CD4-positive, alpha-beta T cell treated with Interferon alpha-2 for 1 hour (primary cell): ENCODE measurements around the gene SMU1.
A peak's percentile ranks its signal among the peaks of the same experiment; 100 is the strongest.

Source experiments
- DNase-seq, 2 donors: peaks; one replicate each; pipeline ENCODE4 v3.0.0-alpha.2; 2020 to 2022

SMU1 gene

DNA sequence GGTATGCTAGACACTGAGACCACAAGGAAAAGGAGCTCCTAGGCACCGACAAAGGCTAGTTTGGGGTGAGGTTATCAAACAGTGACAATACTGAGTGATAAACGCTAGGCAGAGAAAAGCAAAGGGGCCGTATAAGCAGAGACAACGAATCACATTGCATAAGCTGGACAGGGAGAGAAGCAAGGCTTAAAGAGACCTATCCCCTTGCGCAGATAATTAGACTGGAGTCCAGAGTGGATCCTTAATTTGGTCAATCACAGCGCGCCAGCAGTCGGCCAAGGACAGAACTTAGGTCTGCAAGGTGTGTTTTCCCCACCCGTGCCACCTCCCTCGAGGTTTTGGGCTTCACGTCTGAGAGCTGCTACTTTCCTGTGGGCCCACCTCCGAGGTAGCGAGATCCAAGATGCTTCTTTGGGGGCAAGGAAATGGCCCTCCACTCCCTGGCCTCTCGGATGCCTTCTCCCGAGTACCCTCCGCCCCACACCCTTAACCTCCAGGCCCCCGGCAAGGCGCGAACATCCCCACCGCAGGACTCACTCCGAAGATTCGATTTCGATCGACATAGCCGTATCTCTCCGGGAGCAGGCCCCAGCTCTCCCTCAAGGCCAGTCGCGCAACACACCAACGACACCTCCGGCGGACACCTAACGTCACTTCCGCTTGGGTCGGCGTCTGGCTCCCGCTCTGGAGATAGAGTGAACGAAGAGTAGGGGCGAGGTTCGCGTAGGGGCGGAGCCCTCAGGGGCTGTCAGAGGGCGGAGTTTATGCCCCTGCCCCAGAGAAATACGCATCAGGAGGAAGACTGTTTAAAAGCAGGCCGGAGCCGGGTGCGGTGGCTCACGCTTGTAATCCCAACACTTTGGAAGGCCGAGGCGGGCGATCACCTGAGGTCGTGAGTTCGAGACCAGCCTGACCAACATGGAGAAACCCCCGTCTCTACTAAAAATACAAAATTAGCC lies at the start of gene SMU1:
SMU1 (minus strand) TSS at position 629 of the 959 bp plus-strand sequence; CDS start at position 563, 66 bp downstream.
- DNase-seq, result peak; percentile 98

- no peak for DNase-seq
Observed at GRCh38 chr9:33125461-33125860, 49.0 kb upstream of the SMU1 start.

DNA sequence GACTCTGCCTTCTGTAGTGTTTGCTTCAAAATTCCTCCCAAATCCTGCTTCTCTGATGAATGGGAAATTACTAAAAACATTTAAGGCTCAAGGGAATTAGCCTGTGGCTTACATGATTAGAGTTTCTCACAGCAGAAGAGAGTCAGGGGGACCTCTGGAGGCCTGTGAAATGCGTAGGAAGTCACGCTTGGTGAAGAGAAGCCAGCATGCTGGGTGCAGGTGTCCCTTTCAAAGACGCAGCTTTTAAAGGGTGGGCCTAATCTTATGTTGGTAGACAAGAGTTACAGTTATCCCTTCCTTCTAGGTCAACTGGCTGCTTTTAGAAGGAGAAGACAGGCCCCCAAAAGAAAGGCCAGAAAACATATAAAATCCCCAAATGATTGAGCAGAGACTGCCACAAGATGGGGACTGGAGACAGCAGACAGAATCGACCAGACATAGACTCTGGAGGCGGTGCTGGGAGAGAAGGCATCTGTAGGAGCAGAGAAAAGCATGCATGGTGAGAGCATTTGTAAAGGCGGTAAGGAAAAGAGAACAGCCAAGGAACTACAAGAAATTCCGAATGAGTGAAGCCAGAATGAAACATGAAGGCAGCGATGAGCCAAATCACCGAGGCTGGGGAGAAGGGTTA lies 48.4 kb upstream of the SMU1 start:
- DNase-seq, result peak in 1 of 2 donors; percentile 45

DNA sequence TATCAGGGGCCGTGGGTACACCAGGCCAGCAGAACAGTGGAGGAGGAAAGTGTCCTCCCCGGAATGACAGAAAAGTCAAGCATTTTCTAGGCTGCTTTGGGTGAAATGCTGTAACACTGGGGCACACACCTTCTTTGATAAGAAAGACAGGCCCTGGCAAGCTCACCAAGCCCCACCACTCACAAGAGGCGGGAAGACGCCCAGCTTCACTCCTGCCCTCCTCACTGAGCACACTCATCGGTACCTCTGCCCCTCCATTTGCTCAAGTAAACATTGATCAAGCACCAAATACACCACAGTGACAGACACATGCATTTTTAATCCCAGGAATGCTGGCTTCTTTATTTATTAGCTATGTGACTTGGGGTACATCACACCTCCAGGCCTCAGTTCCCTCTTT lies 47.6 kb upstream of the SMU1 start:
- DNase-seq, result no peak

DNA sequence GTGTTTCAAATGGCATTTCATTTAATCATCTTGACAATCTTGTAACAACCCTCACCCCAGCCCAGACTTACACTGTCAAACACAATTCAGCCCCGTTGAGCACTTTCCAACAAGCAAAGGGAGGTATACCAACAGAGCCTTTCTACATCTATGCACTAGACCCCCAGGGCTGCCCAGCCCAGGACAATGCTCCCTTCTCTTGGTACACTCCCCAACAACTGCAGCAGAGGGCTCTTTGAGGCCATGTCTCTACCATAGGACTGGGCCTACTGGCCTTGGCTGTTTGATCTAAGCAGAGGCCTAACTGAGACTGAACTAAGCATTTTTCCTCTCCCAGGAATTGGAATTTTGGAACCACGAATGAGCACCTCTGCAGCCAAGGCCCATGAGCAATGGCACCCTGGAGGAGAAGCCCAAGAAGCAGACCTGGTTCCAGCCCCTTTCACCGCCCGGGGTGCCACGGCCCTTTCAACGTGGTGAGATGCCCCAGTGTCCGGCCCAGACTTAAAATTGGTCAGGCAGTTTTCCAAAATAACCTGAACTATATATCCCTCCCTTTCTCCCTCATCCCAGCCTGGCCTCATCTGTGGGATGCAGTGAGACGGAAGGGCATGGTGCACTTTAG lies 47.0 kb upstream of the SMU1 start:
- DNase-seq, result no peak

DNA sequence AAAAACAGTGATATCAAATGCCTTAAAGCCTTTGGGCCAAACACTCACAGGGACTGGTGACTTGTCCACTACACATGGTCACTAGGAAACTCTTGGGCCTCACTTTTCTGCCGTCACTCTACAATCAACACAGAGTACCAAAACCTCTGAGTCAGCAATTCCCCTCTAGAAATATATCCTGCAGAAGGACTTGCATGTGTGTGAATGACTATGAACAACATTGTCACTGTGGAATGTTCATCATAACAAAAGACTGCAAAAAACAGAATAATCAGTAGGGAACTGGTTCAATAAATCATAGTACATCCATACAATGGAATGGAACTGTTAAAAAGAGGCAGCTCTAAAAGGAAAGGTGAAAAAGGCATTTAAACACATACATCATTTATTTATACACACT lies 44.1 kb upstream of the SMU1 start:
- DNase-seq, result no peak

- no peak for DNase-seq
Observed at GRCh38 chr9:33117796-33118195, 41.3 kb upstream of the SMU1 start.

DNA sequence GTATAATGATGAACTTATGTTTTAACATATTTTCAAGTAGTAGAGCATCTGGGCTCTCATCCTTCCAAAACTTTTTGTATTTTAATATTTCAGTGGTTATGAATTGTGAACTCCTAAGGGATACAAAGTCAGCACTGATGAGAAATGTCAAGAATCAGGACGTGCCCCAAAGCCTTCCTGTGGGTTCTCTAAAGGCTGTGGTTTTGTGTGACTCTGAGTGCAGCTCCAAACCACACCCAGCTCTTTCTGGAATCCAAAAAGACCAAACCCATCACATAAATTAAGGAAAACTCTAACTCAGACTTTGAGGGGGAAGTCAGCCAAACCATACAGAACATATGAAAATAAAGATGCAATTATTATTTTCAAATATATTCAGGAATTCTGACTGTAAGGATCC lies 40.8 kb upstream of the SMU1 start:
- DNase-seq, result no peak

DNA sequence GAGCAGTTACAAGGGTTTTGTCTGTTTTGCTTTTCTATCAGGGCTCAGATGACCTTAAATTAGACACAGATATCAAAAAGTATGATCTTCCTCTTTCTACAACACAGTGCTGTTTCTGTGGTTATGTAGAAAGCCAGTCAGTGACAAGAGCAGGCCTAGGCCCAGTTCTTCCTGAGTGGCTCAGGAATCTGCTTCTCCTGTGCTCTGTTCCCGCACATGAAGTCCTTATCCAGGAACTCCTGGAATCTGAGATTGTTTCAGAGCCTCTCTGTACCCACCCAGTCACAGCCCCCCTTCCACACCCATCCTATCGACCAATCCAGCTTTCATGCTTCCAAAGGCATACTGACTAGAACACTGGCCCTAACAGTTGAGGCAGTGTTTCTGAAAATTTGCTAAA lies 40.4 kb upstream of the SMU1 start:
- DNase-seq, result no peak

- DNase-seq, result no peak
Observed at GRCh38 chr9:33114746-33115145, 38.3 kb upstream of the SMU1 start.

DNA sequence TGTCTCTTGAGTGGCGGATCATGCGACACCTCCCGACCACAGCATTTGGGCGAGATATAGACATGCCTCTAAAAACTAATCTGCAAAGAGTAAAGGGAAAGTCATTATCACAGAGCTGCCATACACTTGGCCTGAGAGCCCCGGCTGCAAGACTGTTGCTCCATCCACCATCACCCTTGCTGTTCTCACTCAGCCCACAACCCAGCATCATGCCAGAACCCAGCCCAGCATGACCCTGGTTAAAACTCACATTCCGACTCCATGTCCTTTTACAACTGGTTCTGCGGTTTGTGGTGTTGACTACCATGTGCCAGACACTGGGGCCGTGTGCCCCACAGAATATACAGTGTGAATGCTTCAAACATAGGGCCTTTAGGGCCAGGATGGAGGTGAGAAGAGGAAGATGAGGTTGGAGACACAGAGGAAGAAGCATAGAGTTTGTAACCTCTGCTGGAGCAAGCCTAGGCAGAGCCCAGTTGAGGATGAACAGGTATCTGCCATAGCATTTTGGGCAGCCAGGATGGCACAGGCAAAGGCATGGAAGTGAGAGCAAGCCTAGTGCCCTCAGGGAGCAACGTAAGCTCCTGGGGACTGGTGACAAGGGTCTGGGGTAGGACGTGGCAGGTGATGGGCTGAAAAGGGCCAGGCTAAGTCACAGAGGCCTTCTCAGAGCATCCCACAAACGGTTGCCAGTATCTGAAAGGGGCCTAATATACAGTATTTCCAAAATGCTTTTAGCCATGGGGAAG lies 37.5 kb upstream of the SMU1 start:
- DNase-seq, result no peak

DNA sequence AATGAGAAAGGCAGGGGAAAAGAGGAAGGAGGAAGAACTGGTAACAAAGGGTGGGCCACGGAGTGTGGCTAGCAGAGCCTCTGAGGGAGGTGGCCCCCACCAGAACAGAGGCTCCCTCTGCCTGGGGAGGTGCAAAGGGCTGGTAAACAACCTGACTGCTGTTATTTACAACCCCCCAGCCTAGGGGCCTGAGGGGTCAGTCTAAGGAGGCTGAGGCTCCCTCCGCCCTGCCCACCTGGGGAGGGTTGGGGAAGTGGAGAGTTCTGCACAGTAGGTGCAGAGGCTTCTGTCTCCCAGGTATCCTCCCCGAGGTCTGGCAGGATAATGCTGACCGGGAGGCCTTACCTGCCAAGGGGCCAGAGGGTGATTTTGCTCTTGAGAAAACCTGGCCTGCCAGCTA lies 35.6 kb upstream of the SMU1 start:
- DNase-seq, result no peak

GRCh38 chr9:33111631-33112030 lies 35.2 kb upstream of the SMU1 start:
- DNase-seq, result no peak

DNA sequence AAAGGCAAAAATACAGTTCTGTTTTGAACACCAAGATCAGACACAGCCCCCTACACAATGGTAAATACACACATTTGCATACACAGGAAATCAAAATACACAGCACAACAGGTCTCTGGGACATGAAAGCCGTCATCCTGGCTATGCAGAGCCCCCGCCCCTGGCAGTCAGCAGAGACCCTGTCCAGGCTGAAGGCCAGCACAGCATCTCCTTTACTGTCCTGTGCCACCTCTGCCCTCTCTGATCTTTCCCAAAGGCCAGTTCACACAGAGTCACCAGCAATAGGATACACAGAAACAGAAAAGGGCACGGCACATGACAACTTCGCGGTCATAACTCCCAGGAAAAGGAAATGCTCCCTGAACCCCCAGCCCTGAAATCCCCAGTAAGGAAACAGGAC lies 34.2 kb upstream of the SMU1 start:
- DNase-seq, result no peak

DNA sequence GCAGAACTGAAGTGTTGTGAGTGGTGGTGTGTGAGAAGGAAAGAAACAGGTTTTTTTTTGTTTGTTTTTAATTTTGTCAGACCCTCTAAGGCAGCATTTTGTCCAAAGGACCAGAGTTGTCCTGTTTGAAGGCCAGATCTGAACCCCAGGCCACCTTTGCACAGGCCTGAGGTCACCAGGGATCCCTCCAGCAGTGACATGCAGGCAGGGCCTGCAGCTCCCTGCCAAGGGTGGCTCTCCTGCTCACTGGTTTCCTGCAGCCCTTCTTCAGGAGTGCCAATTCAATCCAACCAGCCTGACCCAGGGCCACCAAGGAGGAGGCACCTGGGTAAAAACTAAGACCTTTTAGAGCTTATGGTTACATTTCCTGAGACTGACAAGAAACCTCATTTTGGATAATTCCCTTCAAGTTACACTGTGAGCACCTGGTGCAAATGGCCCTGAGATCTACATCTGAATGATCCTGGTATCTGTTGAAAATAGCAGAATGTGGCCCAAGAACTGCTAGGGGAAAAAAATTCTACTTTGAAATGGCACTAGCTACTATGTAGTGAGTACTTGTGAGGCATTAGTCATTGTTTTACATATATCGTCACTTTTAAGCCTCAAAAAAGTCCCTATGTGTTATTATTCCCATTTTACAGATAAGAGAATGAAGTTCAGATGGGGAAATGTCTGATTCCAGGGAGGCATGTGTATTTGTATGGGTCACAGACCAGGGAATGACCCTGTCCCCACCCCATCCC lies 33.5 kb upstream of the SMU1 start:
- DNase-seq, result no peak

- DNase-seq, result no peak
Observed at GRCh38 chr9:33109097-33109496, 32.6 kb upstream of the SMU1 start.

- DNase-seq, result no peak
Observed at GRCh38 chr9:33108472-33108871, 32.0 kb upstream of the SMU1 start.

GRCh38 chr9:33107762-33108161 lies 31.3 kb upstream of the SMU1 start:
- DNase-seq, result no peak

DNA sequence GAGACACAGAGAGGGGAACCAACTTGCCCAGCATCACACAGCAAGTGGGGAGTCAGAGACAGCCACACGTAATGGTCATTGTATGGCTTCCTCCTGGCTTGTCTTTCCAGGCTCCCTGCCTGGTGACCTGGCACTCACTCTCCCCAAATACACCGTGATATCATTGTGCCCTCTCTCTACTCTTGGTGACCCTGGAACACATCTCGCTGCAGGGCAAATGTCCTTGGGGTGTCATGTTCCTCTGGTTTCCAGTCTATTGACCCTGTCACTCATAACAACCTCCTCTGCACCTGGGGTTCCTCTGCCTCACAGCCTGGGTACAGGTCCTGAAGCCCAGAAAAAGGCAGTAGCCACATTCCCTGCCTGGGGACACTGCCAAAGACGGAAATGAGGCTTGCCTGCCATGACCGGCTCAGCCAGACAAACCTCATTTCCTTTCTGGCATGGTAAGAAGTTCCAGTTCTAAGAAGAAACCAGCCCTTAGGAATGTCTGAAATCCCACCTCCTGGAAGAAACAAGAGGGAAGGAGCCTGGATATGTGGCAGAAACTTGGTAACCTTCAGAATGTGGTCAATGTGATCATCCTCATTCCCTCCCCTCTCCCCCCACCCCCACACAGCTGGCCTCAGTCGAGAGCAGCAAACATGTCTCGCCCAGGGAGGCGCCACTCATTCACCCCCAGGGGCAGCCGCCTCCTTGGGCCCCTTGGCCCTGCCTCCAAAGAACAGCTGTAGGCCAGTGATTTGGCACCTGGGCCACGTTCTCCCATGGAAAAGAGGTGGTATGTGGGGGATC lies 30.6 kb upstream of the SMU1 start:
- no peak for DNase-seq

- no peak for DNase-seq
Observed at GRCh38 chr9:33106372-33106771, 29.9 kb upstream of the SMU1 start.

DNA sequence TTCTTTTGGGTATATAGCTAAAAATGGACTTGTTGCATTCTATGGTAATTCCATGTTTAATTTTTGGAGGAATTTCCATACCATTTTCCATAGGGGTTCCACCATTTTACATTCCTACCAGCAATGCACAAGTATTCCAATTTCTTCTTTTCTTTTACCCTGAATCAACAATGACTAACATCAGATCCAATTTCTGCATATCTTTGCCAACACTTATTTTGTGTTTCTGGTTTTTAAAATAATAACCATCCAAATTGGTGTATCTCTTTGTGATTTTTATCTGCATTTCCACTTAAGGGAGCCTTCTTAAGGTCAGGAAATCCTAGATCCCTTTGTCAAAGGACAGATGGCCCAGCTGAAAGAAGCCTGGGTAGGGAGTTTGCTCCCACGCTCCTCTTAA lies 29.5 kb upstream of the SMU1 start:
- DNase-seq, result no peak

DNA sequence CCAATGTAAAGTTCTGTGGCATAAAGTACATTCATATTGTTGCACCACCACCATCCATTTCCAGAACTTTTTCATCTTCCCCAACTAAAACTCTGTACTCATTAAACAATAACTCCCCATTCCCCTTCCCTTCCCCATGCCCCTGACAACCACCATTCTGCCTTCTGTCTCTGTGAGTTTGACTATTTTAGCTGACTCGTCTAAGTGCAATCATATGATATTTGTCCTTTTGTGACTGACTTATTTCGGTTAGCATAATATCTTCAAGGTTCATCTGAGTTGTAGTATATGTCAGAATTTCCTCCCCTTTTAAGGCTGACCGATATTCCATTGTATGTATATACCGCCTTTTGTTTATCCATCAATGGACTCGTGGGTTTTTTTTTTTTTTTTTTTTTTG lies 29.0 kb upstream of the SMU1 start:
- no peak for DNase-seq
